GM18517 (cell line): ENCODE data around the gene GNAI3.
"Not testable (repeated sequence)": the region's sequence is repeated elsewhere in the genome, so short reads cannot be mapped to it uniquely, and the experiment has no call there.

ENCODE experiments used
- ATAC-seq: cut with Tn5 transposase; IDR thresholded peaks from one replicate; pipeline ENCODE4 v1.9.1; 2021; ENCODE audit warnings: mild to moderate bottlenecking, moderate library complexity; ENCODE audit not compliant: unreplicated experiment

GNAI3 gene

GRCh38 chr1:109657395-109657794, 109.0 kb downstream of the GNAI3 start:
- ATAC-seq, result no peak

- no peak for ATAC-seq
These were observed 109.6 kb downstream of the GNAI3 start for GRCh38 chr1:109657970-109658369.

DNA sequence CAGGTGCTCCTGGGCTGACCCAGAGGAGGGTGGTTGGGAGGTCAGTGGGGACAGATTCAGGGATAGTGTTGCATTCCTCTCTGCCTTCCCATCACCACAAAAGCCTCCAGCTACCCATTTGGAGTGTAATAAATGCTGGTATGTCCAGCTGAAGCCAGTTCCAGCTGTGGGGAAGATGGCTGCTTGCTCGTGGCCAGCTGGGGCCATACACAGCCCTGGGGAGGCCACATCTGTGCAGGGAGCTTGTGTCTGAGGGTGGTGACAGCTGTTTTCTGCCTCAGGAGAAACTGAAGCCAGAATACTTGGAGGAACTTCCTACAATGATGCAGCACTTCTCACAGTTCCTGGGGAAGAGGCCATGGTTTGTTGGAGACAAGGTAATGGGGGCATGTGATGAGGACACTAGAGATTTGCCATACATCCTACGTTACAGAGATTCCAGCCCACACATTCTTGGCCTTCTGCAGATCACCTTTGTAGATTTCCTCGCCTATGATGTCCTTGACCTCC, 110.2 kb downstream of the GNAI3 start:
- no peak for ATAC-seq

DNA sequence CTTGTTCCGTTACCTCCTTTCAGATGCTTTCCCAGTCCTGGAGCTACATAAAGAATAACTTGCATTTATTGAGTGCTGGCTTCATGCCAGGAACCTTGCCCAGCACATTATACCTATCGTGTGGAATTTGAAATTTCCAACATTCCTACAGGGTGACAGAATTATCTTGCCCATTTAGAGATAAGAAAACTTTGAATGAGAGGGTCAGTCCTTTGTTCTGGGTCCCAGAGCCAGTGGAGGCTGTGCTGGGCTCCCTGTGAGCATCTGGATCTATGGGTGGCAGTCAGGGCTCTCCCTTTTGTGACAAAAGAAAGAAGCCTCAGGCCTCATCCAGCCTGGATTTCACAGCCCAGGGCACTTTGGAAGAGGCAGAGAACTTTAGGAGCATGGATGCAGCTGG, 110.7 kb downstream of the GNAI3 start:
- ATAC-seq, result no peak

DNA sequence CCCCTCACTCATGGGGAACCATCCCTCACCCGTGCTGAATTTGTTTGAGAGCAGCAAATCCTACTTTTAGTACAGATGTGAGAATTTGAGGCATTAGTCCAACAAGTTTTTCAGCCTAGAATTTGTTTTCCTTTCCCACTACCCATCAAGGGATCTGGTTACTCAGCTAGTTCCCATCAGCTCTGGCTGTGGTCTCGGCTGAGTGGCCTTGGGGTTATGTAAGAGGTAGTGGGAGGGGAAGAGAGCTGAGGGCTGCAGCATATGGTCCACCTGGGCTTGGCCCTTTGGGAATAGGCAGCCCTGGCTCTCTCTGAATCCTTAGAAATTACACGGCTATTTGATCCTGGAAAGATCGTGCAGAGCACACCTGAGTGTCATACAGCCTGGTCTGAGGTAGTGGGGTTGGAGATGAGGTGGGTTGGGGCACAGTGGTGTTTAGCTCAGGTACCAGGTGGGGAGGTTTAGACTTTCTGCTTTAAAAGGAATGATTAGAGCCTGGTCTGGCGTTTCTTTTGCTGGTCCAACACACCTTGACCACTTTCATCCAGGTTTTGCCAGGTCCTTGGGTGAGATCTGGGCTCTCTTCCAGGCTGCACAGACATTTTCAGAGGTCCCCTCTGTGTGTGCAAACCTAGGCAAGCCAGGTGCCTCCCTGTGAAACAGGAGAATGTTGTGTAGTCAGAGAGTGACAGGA, 111.7 kb downstream of the GNAI3 start:
- no peak for ATAC-seq

DNA sequence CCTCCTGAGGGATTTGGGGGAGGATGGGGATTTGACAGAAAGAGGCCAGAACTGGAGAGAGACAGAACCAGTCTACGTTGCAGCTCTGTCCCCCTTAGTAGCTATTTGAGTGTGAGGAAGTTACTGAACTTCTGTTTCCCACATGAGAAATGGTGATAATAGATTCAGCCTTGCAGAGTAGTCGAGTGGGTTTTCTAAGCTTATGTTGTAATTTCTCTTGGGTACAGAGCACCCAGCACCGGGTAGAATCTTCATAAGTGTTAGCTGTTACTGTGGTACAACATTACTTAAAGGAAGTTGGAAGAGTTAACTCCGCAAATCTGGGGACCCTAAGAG, 112.2 kb downstream of the GNAI3 start:
- not testable (repeated sequence) for ATAC-seq

GRCh38 chr1:109661391-109661790, 113.0 kb downstream of the GNAI3 start:
- no peak for ATAC-seq

DNA sequence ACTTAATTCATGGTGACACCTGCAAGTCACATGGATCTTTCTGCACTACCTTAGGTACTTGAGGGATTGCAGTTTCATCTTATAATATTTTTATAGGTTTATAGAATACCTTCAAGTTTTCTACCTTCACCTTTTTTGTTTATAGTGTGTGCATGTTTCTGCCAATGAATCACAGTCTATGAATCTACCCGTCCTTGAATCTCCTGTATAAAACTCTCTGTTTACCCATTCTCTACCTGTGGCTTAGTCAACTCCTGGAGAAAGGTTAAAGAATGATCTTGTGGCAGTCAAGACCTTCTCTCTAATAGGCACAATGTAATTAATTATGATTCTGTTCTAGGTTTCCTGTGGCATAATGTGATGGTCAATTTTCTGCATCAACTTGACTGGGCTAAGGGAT, 116.3 kb downstream of the GNAI3 start:
- no peak for ATAC-seq

GRCh38 chr1:109667452-109668122, 119.2 kb downstream of the GNAI3 start, which contains the start of gene GSTM2:
Gene GSTM2 (plus strand): TSS chr1:109668057. CDS start chr1:109668116, 59 bp downstream.
- ATAC-seq, result peak; percentile 70
